Adipocyte (in vitro differentiated cells): Measurements from ENCODE around the gene BCL2L1.
"Not testable (repeated sequence)": the region's sequence is repeated elsewhere in the genome, so short reads cannot be mapped to it uniquely, and the experiment has no call there.

Experiments used
- DNase-seq: peaks from one replicate; pipeline ENCODE4 v3.0.0-alpha.2; 2015; ENCODE audit warnings: low read depth
- H3K27me3 ChIP-seq: replicated peaks from 2 replicates; pipeline ENCODE4 v1.7.0; 2013; ENCODE audit warnings: mild to moderate bottlenecking, low read length, moderate library complexity; ENCODE audit not compliant: control insufficient read depth, insufficient read depth
- H3K36me3 ChIP-seq: 2 replicates; pipeline ENCODE4 v1.7.0; 2013; ENCODE audit warnings: low read length, mild to moderate bottlenecking, moderate library complexity; ENCODE audit not compliant: control insufficient read depth, insufficient read depth, severe bottlenecking
- H3K4me1 ChIP-seq: 2 replicates; pipeline ENCODE4 v1.7.0; 2013; ENCODE audit warnings: mild to moderate bottlenecking, low read length, moderate library complexity; ENCODE audit not compliant: control insufficient read depth, insufficient read depth
- H3K4me3 ChIP-seq: 2 replicates; pipeline ENCODE4 v1.7.0; 2013; ENCODE audit warnings: mild to moderate bottlenecking, low read length, moderate library complexity
- H3K9ac ChIP-seq: 2 replicates; pipeline ENCODE4 v1.7.0; 2013; ENCODE audit warnings: mild to moderate bottlenecking, low read length, moderate library complexity
- H3K9me3 ChIP-seq: 2 replicates; pipeline ENCODE4 v1.7.0; 2013; ENCODE audit warnings: mild to moderate bottlenecking, low read length, moderate library complexity; ENCODE audit not compliant: control insufficient read depth

Gene BCL2L1

DNA sequence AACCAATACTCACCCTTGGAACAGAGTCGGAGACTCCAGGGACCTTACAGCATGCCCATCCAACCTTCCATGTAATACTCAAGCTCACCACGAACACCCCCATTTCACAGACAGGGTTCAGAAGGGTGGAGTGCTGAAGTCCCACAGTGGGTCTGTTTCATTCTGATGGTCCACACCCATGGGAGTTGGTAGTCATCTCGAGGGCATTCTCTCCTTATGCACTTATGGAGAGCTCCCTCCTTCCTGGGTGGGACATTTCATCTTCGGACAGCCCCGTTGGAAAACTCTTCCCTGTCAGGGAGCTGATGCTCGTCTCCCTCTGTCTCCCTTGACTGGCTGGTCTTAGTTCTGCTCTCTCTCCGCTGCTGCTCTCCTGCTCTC is 46.1 kb downstream of the BCL2L1 start:
- Histone ChIP-seq H3K27me3 (no peaks in the 10 kb centered on the region), H3K9ac (no peak overlapping the region), H3K4me1 (peaks cover 56% of the 10 kb centered on the region), H3K36me3 (peaks cover 45% of the 10 kb centered on the region), H3K4me3 (no peak overlapping the region), H3K9me3 (no peaks in the 10 kb centered on the region)
- DNase-seq = no peak

DNA sequence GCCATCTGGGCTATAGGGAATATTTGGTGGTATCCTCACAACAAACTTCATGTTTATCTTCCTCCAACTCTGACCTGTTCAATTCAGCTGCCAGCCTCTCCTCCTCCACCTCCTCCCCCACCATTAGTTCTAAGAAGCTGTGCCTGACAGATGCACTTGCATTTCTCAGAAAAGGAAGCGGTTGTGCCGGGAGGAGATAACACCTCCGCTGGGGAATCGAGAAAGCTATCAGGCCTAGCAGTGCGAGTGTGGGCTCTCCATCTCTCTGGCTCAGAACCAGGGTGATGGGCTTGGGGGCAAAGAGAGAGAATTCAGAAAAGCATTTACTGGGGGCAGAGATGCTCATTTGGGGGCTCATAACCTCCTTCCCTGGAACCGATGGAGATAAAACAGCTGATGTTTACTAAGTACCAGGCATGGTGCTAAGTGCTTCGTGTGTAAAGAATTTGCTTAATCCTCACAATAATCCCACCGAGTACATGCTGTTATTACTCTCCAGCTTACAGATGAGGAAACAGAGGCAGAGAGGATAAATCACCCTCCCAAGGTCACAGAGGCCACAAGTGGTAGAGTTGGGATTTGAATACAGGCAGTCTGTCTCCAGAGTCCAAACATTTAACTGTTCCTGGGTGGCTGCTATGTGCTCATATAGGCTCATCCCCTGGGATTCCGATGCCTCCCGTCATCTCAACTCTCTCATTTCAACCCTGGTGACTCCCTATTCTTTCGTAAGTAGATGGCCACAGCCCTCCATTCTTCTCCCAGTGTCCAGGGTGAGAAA is 46.6 kb downstream of the BCL2L1 start:
- no peak for DNase-seq
- Histone ChIP-seq H3K36me3 (peaks cover 50% of the 10 kb centered on the region), H3K9me3 (no peaks in the 10 kb centered on the region), H3K4me1 (peaks cover 61% of the 10 kb centered on the region), H3K27me3 (no peaks in the 10 kb centered on the region), H3K9ac (peak overlapping the region; percentile 28), H3K4me3 (peak overlapping the region; percentile 45)

- Histone ChIP-seq H3K27me3 (no peaks in the 10 kb centered on the region), H3K9me3 (no peaks in the 10 kb centered on the region), H3K4me1 (peaks cover 65% of the 10 kb centered on the region), H3K4me3 (peak overlapping the region; percentile 45), H3K9ac (peak overlapping the region; percentile 64), H3K36me3 (peaks cover 42% of the 10 kb centered on the region)
- peak; percentile 11 for DNase-seq
These were observed 47.5 kb downstream of the BCL2L1 start for GRCh38 chr20:31674895-31675827.

DNA sequence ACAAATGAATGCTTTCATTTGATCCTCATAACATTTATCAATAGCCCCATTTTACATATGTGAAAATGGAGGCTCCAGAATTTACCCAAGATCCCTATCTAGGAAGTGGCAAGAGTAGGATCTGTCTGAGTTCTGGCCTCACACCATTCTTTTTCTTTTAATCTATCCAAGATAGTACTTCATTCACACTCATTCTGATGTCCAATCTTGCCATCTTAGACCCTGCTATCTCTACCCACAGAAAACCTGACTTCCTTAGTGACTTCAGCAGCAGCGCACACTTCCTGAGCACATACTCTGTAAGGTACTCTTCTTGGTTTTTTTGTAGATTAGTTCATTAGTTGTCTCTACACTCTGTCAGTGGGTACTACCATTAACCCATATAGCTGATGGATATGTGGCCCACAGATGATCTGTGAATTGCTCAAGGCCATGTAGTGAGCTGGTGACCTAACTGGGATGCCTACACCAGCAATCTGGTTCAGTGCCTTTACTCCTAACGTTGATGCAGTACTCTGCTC is 48.7 kb downstream of the BCL2L1 start:
- Histone ChIP-seq H3K27me3 (no peaks in the 10 kb centered on the region), H3K4me1 (peaks cover 66% of the 10 kb centered on the region), H3K4me3 (no peak overlapping the region), H3K9me3 (no peaks in the 10 kb centered on the region), H3K36me3 (peaks cover 45% of the 10 kb centered on the region), H3K9ac (no peak overlapping the region)
- DNase-seq = no peak

- no peaks in the 10 kb centered on the region for H3K27me3 ChIP-seq
- H3K9me3 ChIP-seq = no peaks in the 10 kb centered on the region
- no peak overlapping the region for H3K9ac ChIP-seq
- no peak overlapping the region for H3K4me3 ChIP-seq
- DNase-seq = no peak
- peaks cover 40% of the 10 kb centered on the region for H3K36me3 ChIP-seq
- H3K4me1 ChIP-seq = peaks cover 60% of the 10 kb centered on the region
These were observed 49.2 kb downstream of the BCL2L1 start for GRCh38 chr20:31673435-31673834.

- peaks cover 63% of the 10 kb centered on the region for H3K4me1 ChIP-seq
- no peaks in the 10 kb centered on the region for H3K9me3 ChIP-seq
- no peak for DNase-seq
- H3K9ac ChIP-seq = no peak overlapping the region
- no peaks in the 10 kb centered on the region for H3K27me3 ChIP-seq
- H3K4me3 ChIP-seq = no peak overlapping the region
- H3K36me3 ChIP-seq = peaks cover 26% of the 10 kb centered on the region
These were observed 51.3 kb downstream of the BCL2L1 start for GRCh38 chr20:31671324-31671723.

- DNase-seq = no peak
- Histone ChIP-seq H3K27me3 (no peaks in the 10 kb centered on the region), H3K9ac (peak overlapping the region; percentile 2), H3K4me3 (no peak overlapping the region), H3K9me3 (no peaks in the 10 kb centered on the region), H3K36me3 (peaks cover 30% of the 10 kb centered on the region), H3K4me1 (peaks cover 62% of the 10 kb centered on the region)
These were observed 52.1 kb downstream of the BCL2L1 start for GRCh38 chr20:31670371-31671228.

GRCh38 chr20:31669876-31670275 is 52.8 kb downstream of the BCL2L1 start:
- DNase-seq = no peak
- peaks cover 61% of the 10 kb centered on the region for H3K4me1 ChIP-seq

DNA sequence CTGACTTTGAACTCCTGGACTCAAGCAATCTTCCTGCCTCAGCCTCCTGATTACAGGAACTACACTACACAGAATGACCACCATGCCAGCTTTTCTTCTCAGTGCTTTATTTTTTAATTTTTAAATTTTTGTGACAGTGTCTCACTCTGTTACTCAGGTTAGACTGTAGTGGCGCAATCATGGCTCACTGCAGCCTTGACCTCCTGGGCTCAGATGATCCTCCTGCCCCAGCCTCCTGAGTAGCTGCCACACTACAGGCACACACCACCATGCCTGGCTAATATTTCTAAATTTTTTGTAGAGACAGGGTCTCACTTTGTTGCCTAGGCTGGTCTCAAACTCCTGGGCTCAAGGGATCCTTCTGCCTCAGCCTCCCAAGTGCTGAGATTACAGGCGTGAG is 53.7 kb downstream of the BCL2L1 start:
- not testable (repeated sequence) for H3K9me3 ChIP-seq, H3K27me3 ChIP-seq, DNase-seq, H3K4me3 ChIP-seq, H3K9ac ChIP-seq
- peaks cover 39% of the 10 kb centered on the region for H3K36me3 ChIP-seq
- peaks cover 61% of the 10 kb centered on the region for H3K4me1 ChIP-seq

More at GRCh38 chr20:31669876-31670275, 52.8 kb downstream of the BCL2L1 start:
- H3K9ac ChIP-seq = peak overlapping the region; percentile 17
- H3K4me3 ChIP-seq = no peak overlapping the region
- peaks cover 37% of the 10 kb centered on the region for H3K36me3 ChIP-seq
- no peaks in the 10 kb centered on the region for H3K9me3 ChIP-seq
- no peaks in the 10 kb centered on the region for H3K27me3 ChIP-seq

GRCh38 chr20:31667315-31668285 is 55.1 kb downstream of the BCL2L1 start:
- Histone ChIP-seq H3K27me3 (no peaks in the 10 kb centered on the region), H3K4me1 (peaks cover 69% of the 10 kb centered on the region), H3K9me3 (no peaks in the 10 kb centered on the region), H3K4me3 (no peak overlapping the region), H3K9ac (peak overlapping the region; percentile 65), H3K36me3 (peaks cover 45% of the 10 kb centered on the region)
- DNase-seq = no peak
